ENCODE measurements around the gene MSMO1.

Gene MSMO1

DNA sequence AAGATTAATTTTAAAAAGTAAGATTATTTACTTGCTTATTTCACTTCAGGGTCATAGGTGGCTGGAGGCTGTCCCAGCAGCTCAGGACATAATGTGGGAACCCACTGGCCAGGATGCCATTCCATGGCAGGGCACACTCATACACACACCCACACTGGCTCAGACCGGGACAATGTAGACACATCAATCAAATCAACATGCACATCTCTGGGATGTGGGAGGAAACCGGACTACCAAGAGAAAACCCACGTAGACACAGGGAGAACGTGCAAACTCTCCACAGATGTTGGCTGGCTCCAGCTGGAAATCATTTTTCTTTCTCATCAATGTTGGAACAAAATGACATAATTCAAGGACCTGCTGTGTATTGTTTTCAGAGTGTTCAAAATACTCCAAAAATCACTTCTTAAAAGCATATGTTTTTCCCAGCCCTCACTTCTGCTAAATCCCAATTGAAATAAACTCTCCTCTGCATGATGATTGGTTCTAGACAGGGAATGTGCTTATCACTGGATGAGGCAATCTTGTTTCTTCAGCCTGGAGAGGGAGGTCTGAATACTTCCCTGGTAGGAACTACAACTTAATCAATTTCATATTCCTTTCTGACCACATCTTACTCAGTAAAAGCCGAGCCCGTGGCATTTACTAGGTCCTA, 32.7 kb downstream of the MSMO1 start:
- peaks cover 23% of the 10 kb centered on the region for H3K4me1 Mint-ChIP-seq
- H3K4me3 Mint-ChIP-seq: no peak overlapping the region
- peak overlapping the region in 1 of 3 experiments; percentile 11 for H3K27ac Mint-ChIP-seq
- H3K36me3 Mint-ChIP-seq (ENCODE audit: low read depth): no peaks in the 10 kb centered on the region
- H3K9me3 Mint-ChIP-seq: no peaks in the 10 kb centered on the region
- H3K27me3 Mint-ChIP-seq (ENCODE audit: low read depth): peaks cover 3% of the 10 kb centered on the region
- TF ChIP-seq, protein P1, sequence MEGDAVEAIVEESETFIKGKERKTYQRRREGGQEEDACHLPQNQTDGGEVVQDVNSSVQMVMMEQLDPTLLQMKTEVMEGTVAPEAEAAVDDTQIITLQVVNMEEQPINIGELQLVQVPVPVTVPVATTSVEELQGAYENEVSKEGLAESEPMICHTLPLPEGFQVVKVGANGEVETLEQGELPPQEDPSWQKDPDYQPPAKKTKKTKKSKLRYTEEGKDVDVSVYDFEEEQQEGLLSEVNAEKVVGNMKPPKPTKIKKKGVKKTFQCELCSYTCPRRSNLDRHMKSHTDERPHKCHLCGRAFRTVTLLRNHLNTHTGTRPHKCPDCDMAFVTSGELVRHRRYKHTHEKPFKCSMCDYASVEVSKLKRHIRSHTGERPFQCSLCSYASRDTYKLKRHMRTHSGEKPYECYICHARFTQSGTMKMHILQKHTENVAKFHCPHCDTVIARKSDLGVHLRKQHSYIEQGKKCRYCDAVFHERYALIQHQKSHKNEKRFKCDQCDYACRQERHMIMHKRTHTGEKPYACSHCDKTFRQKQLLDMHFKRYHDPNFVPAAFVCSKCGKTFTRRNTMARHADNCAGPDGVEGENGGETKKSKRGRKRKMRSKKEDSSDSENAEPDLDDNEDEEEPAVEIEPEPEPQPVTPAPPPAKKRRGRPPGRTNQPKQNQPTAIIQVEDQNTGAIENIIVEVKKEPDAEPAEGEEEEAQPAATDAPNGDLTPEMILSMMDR (IDR thresholded peaks at IDR 0.05; ENCODE audit: unreplicated experiment in 3 of 3): no peak

DNA sequence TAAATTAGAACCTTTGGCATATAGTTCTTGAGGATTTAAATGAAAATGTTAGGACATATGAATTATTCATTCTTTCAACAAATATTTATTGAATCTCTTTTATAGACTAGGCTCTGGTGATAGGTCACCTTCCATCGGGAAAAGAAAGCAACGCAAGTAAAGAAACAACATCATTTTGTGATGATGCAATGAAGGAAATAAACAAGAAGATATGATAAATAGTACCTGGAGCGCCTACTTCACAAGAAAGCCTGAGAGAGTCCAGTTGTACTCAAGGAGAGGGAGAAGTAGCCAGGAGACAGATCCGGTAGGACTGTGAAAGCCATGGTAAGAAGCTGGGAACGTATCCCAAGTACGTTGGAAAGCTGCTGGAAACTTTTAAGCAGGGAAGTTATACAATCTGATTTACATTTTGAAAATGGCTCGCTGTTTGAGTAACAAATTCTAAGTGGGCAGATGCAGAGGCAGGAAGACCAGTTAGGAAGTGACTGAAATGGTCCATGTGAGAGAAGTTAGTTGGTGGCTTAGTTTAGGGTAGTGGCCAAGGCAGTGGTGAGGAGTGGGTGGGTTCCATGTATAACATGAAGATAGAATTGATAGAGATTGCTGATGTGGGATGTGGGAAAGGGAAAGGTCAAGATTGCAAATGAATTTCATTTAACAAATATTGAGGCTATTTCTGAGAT, 33.7 kb downstream of the MSMO1 start:
- Mint-ChIP-seq H3K27ac (peak overlapping the region in 2 of 3 experiments; percentile 5 to 11), H3K27me3 (ENCODE audit: low read depth) (peaks cover 3% of the 10 kb centered on the region)

DNA sequence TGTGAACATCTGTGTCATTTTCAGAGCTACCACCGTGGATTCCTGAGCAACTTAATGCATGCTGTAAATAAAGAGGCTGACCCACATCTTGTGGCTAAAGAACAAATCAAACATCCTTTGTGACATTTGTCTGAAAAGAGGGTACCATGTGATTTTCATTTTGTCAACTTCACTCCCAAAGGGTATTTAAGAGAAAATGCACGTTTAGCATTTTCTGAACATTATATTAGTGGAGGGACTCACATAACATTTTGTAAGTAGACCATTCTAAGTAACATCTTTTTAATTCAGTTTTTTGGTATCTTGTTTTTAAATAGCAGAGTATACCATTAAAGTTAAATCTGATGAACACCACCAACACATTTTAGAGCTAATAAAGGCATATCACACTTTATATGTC, 34.3 kb downstream of the MSMO1 start:
- Mint-ChIP-seq H3K27ac (no peak overlapping the region), H3K9me3 (no peaks in the 10 kb centered on the region), H3K4me3 (no peak overlapping the region), H3K4me1 (peaks cover 23% of the 10 kb centered on the region), H3K36me3 (ENCODE audit: low read depth) (no peaks in the 10 kb centered on the region), H3K27me3 (ENCODE audit: low read depth) (peaks cover 3% of the 10 kb centered on the region)
- TF ChIP-seq, protein P1 (IDR thresholded peaks at IDR 0.05; ENCODE audit: unreplicated experiment in 3 of 3): no peak

More for the DNA sequence above, 33.7 kb downstream of the MSMO1 start:
- Mint-ChIP-seq H3K4me1 (peaks cover 23% of the 10 kb centered on the region), H3K9me3 (no peaks in the 10 kb centered on the region), H3K36me3 (ENCODE audit: low read depth) (no peaks in the 10 kb centered on the region), H3K4me3 (peak overlapping the region in 1 of 3 experiments; percentile 18)
- TF ChIP-seq, protein P1 (IDR thresholded peaks at IDR 0.05; ENCODE audit: unreplicated experiment in 3 of 3): no peak

DNA sequence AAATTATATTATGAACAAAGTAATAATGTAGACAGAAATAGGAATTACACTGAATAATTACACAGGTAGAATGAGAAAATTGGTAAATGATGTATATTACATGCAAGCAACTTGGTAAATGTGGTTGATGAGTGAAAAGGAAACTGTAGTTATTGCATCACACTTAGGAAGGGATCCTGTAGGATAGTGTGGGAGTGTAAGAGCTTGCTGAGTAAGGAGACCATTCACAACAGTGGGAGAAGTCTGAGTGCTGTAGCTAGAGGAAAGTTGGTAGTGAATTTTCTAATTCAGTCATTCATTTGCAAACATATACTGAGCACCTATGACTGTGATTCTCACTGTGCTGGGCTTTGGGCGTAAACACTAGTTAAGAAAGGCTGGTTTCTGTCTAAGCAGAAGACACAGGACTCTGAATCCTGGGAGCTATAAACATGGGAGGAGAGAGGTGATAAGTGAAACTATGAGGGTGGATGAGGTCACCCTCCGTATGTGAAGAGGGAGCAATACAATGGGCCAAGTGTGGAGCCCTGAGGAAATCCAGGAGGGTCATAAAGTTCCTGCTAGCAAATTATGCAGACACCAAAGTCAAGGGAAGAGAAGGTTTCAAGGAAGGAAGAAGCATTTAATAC, 37.1 kb downstream of the MSMO1 start:
- H3K27me3 Mint-ChIP-seq (ENCODE audit: low read depth): peaks cover 3% of the 10 kb centered on the region
- no peak overlapping the region for H3K27ac Mint-ChIP-seq
- H3K36me3 Mint-ChIP-seq (ENCODE audit: low read depth): no peaks in the 10 kb centered on the region
- no peak overlapping the region for H3K4me3 Mint-ChIP-seq
- H3K4me1 Mint-ChIP-seq: peaks cover 23% of the 10 kb centered on the region
- H3K9me3 Mint-ChIP-seq: no peaks in the 10 kb centered on the region
- TF ChIP-seq, protein P1 (IDR thresholded peaks at IDR 0.05; ENCODE audit: unreplicated experiment in 3 of 3): no peak

DNA sequence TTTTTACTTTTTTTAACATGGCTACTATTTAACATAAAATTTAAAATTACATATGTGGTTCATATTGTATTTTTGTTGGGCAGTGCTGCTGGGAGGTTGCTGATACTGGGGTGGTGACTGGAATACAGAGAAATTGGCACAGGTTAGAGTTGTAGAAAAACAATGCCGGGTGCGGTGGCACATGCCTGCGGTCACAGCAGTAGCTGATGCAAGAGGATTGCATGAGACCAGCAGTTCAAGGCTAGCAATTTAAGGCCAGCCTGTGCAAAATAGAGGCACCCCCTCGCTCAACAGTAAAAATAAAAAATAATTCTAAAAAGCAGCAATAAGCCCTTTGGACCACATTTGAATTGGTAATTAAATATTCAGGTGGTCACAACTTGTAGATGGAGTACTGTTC, 39.6 kb downstream of the MSMO1 start:
- H3K9me3 Mint-ChIP-seq: no peaks in the 10 kb centered on the region
- H3K4me1 Mint-ChIP-seq: peaks cover 5% of the 10 kb centered on the region
- no peak overlapping the region for H3K4me3 Mint-ChIP-seq
- no peak overlapping the region for H3K27ac Mint-ChIP-seq
- no peaks in the 10 kb centered on the region for H3K36me3 Mint-ChIP-seq (ENCODE audit: low read depth)
- TF ChIP-seq, protein P1 (IDR thresholded peaks at IDR 0.05; ENCODE audit: unreplicated experiment in 3 of 3): no peak
- H3K27me3 Mint-ChIP-seq (ENCODE audit: low read depth): peaks cover 3% of the 10 kb centered on the region
